Endothelial cell of umbilical vein (primary cell): ENCODE data around the gene SPATA31D4.

Experiments used
- CTCF ChIP-seq, 2 donors: IDR thresholded peaks; 1 replicate in 1 of 2; 2 replicates in 1 of 2; pipeline ENCODE4 v1.5.1; 2011; ENCODE audit warnings: low read length in 2 of 2, mild to moderate bottlenecking in 2 of 2, moderate library complexity in 2 of 2, control low read depth in 1 of 2, inconsistent platforms in 1 of 2, low read depth in 1 of 2; ENCODE audit not compliant: insufficient read depth in 1 of 2; ENCODE audit errors: extremely low read depth in 1 of 2
- MAX ChIP-seq: IDR thresholded peaks from 2 replicates; pipeline ENCODE4 v1.6.1; 2011; ENCODE audit not compliant: insufficient read depth, insufficient read length
- POLR2A ChIP-seq: IDR thresholded peaks from 2 replicates; pipeline ENCODE4 v1.6.1; 2012; ENCODE audit warnings: low read depth, mild to moderate bottlenecking, control low read depth, low read length

GRCh38 chr9:81906671-81907070, 21.6 kb upstream of the SPATA31D4 start:
- TF ChIP-seq CTCF (IDR thresholded peaks at IDR 0.05; ENCODE audit: extremely low read depth in 1 of 2, insufficient read depth in 1 of 2, low read depth in 1 of 2, low read length in 2 of 2) (no peak), POLR2A (no peak), MAX (no peak)
